Endothelial cell of umbilical vein (primary cell): Measurements from ENCODE around the gene GATD1. TPM values are rescaled to one million over a fixed set of nuclear protein-coding genes. Genes with fewer than 3 reads are reported as not detected.

Experiments
- BruUV-seq: library from RNA; stranded (reverse); fragments of 400-500 nt; replicated peaks from 2 replicates; lab custom pipeline; 2021; lab: Mats Ljungman, UMichigan
- CTCF ChIA-PET: fragments of 300-600, 350-600 bp; sonication (Branson Sonifier 250); formaldehyde crosslinking; loops from one replicate; lab custom pipeline; 2021; ENCODE audit warnings: antibody characterized with exemption, inconsistent platforms; lab: Charles Lee
- POLR2A ChIA-PET: fragments of 300-600, 350-600 bp; sonication (Branson Sonifier 250); formaldehyde crosslinking; loops from one replicate; lab custom pipeline; 2021; ENCODE audit warnings: antibody characterized with exemption, inconsistent platforms; lab: Charles Lee
- DNase-seq: peaks from one replicate; pipeline ENCODE4 v3.0.0-alpha.2; 2011; ENCODE audit warnings: low read depth, low spot score
- FAIRE-seq: peaks from 2 replicates; lab custom pipeline; 2011; peaks lifted over from hg19 to GRCh38; lab: Jason Lieb, UNC
- H2AFZ ChIP-seq: 2 replicates; pipeline ENCODE4 v1.6.0; 2012; ENCODE audit warnings: low read depth, low read length, control low read depth, inconsistent platforms
- H3K27ac ChIP-seq: 2 replicates; pipeline ENCODE4 v1.5.1; 2011; ENCODE audit warnings: low read depth, mild to moderate bottlenecking, control low read depth, low read length, moderate library complexity; ENCODE audit not compliant: insufficient read depth
- H3K27me3 ChIP-seq, 2 experiments: 2 replicates each; pipeline versions ENCODE4 v1.6.0 to v1.6.1; 2011; ENCODE audit warnings: low read length in 2 of 2, mixed read lengths in 1 of 2; ENCODE audit not compliant: control insufficient read depth in 2 of 2, insufficient read depth in 2 of 2
- H3K36me3 ChIP-seq, 2 experiments: 2 replicates in 1 of 2; 3 replicates in 1 of 2; pipeline ENCODE4 v1.5.1; 2011; ENCODE audit warnings: low read length in 2 of 2, mild to moderate bottlenecking in 1 of 2, moderate library complexity in 1 of 2; ENCODE audit not compliant: control insufficient read depth in 2 of 2, insufficient read depth in 2 of 2; ENCODE audit errors: extremely low read depth in 1 of 2
- H3K4me1 ChIP-seq: 3 replicates; pipeline ENCODE4 v1.5.1; 2011; ENCODE audit warnings: mild to moderate bottlenecking, low read length; ENCODE audit not compliant: control insufficient read depth, insufficient read depth; ENCODE audit errors: extremely low read depth
- H3K4me2 ChIP-seq: 2 replicates; pipeline ENCODE4 v1.6.1; 2011; ENCODE audit warnings: low read length, control low read depth, mixed read lengths; ENCODE audit not compliant: insufficient read depth
- H3K4me3 ChIP-seq, 3 experiments: fragments of 200-600 bp in 1 of 3; sonication (generic), shearing (Covaris generic) in 1 of 3; replicated peaks in 1 of 3; 2 replicates each; pipeline ENCODE4 v1.5.1; 2011 to 2016; ENCODE audit warnings: control low read depth in 3 of 3, low read length in 3 of 3, mild to moderate bottlenecking in 2 of 3, inconsistent platforms in 1 of 3, low read depth in 1 of 3, moderate library complexity in 1 of 3; ENCODE audit not compliant: insufficient read depth in 1 of 3
- H3K79me2 ChIP-seq: 2 replicates; pipeline ENCODE4 v1.6.0; 2012; ENCODE audit warnings: low read length, inconsistent platforms; ENCODE audit not compliant: control insufficient read depth, insufficient read depth
- H3K9ac ChIP-seq: replicated peaks from 2 replicates; pipeline ENCODE3; 2011; ENCODE audit warnings: low read length, control low read depth; ENCODE audit not compliant: insufficient read depth; ENCODE audit errors: extremely low read depth
- H3K9me1 ChIP-seq: replicated peaks from 3 replicates; pipeline ENCODE4 v1.6.0; 2011; ENCODE audit warnings: mild to moderate bottlenecking, low read length; ENCODE audit not compliant: control insufficient read depth, insufficient read depth; ENCODE audit errors: extremely low read depth
- H3K9me3 ChIP-seq: replicated peaks from 2 replicates; pipeline ENCODE4 v1.5.1; 2012; ENCODE audit warnings: low read length, inconsistent platforms; ENCODE audit not compliant: control insufficient read depth, insufficient read depth
- H4K20me1 ChIP-seq: replicated peaks from 2 replicates; pipeline ENCODE3; 2011; ENCODE audit warnings: mild to moderate bottlenecking, low read length; ENCODE audit not compliant: control insufficient read depth, insufficient read depth; ENCODE audit errors: extremely low read depth
- EZH2 ChIP-seq: IDR thresholded peaks from 2 replicates; pipeline ENCODE4 v1.6.1; 2012; ENCODE audit warnings: borderline replicate concordance, low read depth, mild to moderate bottlenecking, moderate library complexity, low read length, inconsistent platforms; ENCODE audit not compliant: severe bottlenecking
- FOS ChIP-seq: IDR thresholded peaks from 2 replicates; pipeline ENCODE4 v1.6.1; 2011; ENCODE audit warnings: mild to moderate bottlenecking, low read length, moderate library complexity, borderline replicate concordance; ENCODE audit not compliant: insufficient read depth
- GATA2 ChIP-seq: IDR thresholded peaks from 2 replicates; pipeline ENCODE4 v1.7.0; 2011; ENCODE audit warnings: low read depth, mild to moderate bottlenecking, moderate library complexity, mixed read lengths, low read length; ENCODE audit not compliant: insufficient read length, insufficient read depth
- JUN ChIP-seq: IDR thresholded peaks from 2 replicates; pipeline ENCODE4 v1.6.1; 2011; ENCODE audit warnings: borderline replicate concordance, low read depth; ENCODE audit not compliant: insufficient read length, insufficient read depth
- MYC ChIP-seq: IDR thresholded peaks from one replicate; pipeline ENCODE4 v1.6.1; 2011; ENCODE audit warnings: mild to moderate bottlenecking, low read depth, low read length
- POLR2A ChIP-seq: IDR thresholded peaks from 2 replicates; pipeline ENCODE4 v1.6.1; 2012; ENCODE audit warnings: low read depth, mild to moderate bottlenecking, control low read depth, low read length
- POLR2AphosphoS5 ChIP-seq: IDR thresholded peaks from 2 replicates; pipeline ENCODE4 v1.6.1; 2012; ENCODE audit warnings: low read depth, mild to moderate bottlenecking, control low read depth, low read length, moderate library complexity; ENCODE audit not compliant: insufficient read depth
- dilution Hi-C: fragments of 300-500 bp; cut with MboI; formaldehyde crosslinking; loops from one replicate; pipeline ENCODE4 v1.15.0; 2019; ENCODE audit warnings: low sequenced_read_pairs; ENCODE audit not compliant: extremely low pct_ligation_motif_present
- intact Hi-C: fragments of 100-400 bp; cut with micrococcal nuclease; formaldehyde crosslinking; loops from one replicate; pipeline ENCODE4 v1.10.0; 2022
- polyA plus RNA-seq, 4 experiments: library from polyadenylated mRNA; depleted of rRNA in 3 of 4; stranded (reverse) in 3 of 4; unstranded in 1 of 4; fragments of >200 nt; gene quantifications; 2 replicates each; pipeline versions ENCODE4 v1.2.1 to v1.2.3, GENCODE V29; 2011 to 2012; ENCODE audit warnings: missing spikeins in 1 of 4
- total RNA-seq: library from RNA; stranded (reverse); gene quantifications from 2 replicates; pipeline ENCODE4 v1.2.3, GENCODE V29; 2021
- TF ChIP-seq, protein P1 (sequence below), 2 donors: IDR thresholded peaks; 1 replicate in 1 of 2; 2 replicates in 1 of 2; pipeline ENCODE4 v1.5.1; 2011; ENCODE audit warnings: low read length in 2 of 2, mild to moderate bottlenecking in 2 of 2, moderate library complexity in 2 of 2, control low read depth in 1 of 2, inconsistent platforms in 1 of 2, low read depth in 1 of 2; ENCODE audit not compliant: insufficient read depth in 1 of 2; ENCODE audit errors: extremely low read depth in 1 of 2
- TF ChIP-seq, protein P2 (sequence below): IDR thresholded peaks from 2 replicates; pipeline ENCODE4 v1.6.1; 2011; ENCODE audit not compliant: insufficient read depth, insufficient read length

The GATD1 gene
- total and polyA plus RNA-seq, 2 donors (not counting 3 experiments of a cell fraction or from before 2014, with no cell fraction given): 70.6 to 83.1 TPM

DNA sequence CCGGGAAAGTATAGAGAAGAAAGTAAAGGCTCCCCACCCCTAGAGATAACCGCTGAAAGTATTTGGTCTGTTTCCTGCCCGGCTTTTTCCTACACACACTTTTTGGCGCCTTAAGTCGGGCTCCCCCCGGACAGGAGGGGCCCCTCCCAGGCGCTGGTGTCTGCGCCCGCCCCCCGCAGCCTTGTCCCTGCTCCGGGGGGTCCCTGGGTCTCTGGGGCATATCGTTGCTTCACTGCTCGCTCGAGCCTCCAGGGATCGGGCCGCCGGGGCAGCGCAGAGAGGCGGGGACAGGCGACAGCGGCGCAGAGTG, 49.5 kb upstream of the GATD1 start:
- FAIRE-seq (no peak), DNase-seq (no peak)
- H3K4me2 ChIP-seq: peak overlapping the region; percentile 37
- intact Hi-C loops (no loop called here), dilution Hi-C loops (no loop called here)
- H3K27ac ChIP-seq: no peak overlapping the region
- ChIA-PET POLR2A (no interaction called here), CTCF (no interaction called here)
- H3K9ac ChIP-seq: no peak overlapping the region
- H3K36me3 ChIP-seq: peaks cover 4 to 13% of the 10 kb centered on the region in 2 experiments
- no TSS peak for BruUV-seq
- H3K9me1 ChIP-seq: no peaks in the 10 kb centered on the region
- H3K4me1 ChIP-seq: peaks cover 34% of the 10 kb centered on the region
- peak overlapping the region; percentile 52 for H2AFZ ChIP-seq
- H3K27me3 ChIP-seq: no peaks in the 10 kb centered on the region
- H3K79me2 ChIP-seq: peaks cover 4% of the 10 kb centered on the region
- no peaks in the 10 kb centered on the region for H3K9me3 ChIP-seq
- peak overlapping the region; percentile 2 to 23 (median 19) for H3K4me3 ChIP-seq
- TF ChIP-seq FOS (no peak), JUN (no peak), POLR2A (no peak), GATA2 (no peak), EZH2 (no peak), MYC (no peak), POLR2AphosphoS5 (no peak)
- TF ChIP-seq, protein P1, sequence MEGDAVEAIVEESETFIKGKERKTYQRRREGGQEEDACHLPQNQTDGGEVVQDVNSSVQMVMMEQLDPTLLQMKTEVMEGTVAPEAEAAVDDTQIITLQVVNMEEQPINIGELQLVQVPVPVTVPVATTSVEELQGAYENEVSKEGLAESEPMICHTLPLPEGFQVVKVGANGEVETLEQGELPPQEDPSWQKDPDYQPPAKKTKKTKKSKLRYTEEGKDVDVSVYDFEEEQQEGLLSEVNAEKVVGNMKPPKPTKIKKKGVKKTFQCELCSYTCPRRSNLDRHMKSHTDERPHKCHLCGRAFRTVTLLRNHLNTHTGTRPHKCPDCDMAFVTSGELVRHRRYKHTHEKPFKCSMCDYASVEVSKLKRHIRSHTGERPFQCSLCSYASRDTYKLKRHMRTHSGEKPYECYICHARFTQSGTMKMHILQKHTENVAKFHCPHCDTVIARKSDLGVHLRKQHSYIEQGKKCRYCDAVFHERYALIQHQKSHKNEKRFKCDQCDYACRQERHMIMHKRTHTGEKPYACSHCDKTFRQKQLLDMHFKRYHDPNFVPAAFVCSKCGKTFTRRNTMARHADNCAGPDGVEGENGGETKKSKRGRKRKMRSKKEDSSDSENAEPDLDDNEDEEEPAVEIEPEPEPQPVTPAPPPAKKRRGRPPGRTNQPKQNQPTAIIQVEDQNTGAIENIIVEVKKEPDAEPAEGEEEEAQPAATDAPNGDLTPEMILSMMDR (IDR thresholded peaks at IDR 0.05; ENCODE audit: extremely low read depth in 1 of 2, insufficient read depth in 1 of 2, low read depth in 1 of 2, low read length in 2 of 2): no peak
- TF ChIP-seq, protein P2, sequence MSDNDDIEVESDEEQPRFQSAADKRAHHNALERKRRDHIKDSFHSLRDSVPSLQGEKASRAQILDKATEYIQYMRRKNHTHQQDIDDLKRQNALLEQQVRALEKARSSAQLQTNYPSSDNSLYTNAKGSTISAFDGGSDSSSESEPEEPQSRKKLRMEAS: no peak
- no peaks in the 10 kb centered on the region for H4K20me1 ChIP-seq
